Hindlimb muscle (tissue), 1 donor: ENCODE results near the gene NKX1-2. TPM values are rescaled to one million over a fixed set of nuclear protein-coding genes. Genes with fewer than 3 reads are reported as not detected.

Experiments
- DNase-seq: peaks from one replicate; pipeline ENCODE4 v3.0.0-alpha.2; 2013
- polyA plus RNA-seq: library from polyadenylated mRNA; unstranded; fragments of 120-200 nt; gene quantifications from one replicate; pipeline ENCODE4 v1.2.1, GENCODE V29; 2013; ENCODE audit not compliant: insufficient read length

The NKX1-2 gene
- polyA plus RNA-seq, 1 donor: not detected

- no peak for DNase-seq
Measured at GRCh38 chr10:124414076-124414475, 35.8 kb downstream of the NKX1-2 start.

GRCh38 chr10:124409696-124410095, 40.1 kb downstream of the NKX1-2 start:
- DNase-seq: no peak

DNA sequence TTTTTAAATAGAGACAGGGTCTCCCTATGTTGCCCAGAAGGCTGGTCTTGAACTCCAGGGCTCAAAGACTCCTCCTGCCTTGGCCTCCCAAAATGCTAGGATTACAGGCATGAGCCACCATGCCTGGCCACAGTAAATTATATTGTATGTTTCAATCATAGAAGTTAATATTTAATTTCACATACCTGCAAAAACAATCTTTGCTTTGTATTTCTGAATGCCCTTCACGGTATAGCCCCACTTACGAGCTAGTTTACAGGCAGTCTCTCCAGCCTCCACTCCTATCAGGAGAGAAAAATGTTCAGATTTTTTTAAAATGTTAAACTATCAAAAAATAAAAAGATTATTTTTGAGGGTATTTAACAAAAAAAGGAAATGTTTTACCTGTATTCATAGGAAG, 41.5 kb downstream of the NKX1-2 start:
- no peak for DNase-seq

- no peak for DNase-seq
Measured at GRCh38 chr10:124407456-124407855, 42.4 kb downstream of the NKX1-2 start.

GRCh38 chr10:124403548-124403947, 46.3 kb downstream of the NKX1-2 start:
- DNase-seq: peak; percentile 62

GRCh38 chr10:124402273-124402672, 47.6 kb downstream of the NKX1-2 start:
- DNase-seq: no peak

DNA sequence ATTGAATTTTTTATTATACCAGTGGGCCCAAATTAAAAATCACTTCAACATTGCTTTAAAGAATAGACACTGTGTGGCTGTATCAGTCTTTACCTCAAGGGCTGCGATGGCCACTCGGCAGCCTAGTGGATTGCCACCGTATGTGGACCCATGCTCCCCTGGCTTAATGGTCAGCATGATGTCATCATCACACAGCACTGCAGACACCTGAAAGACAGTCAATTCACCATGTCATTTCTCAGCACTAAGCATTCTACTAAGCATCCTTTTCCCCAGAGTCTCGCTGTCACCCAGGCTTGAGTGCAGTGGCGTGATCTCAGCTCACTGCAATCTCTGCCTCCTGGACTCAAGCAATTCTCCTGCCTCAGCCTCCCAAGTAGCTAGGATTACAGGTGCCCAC, 48.2 kb downstream of the NKX1-2 start:
- DNase-seq: no peak

Other genes with a start within 250 kb of the NKX1-2 start
- 50.8 TPM for gene OAT, start 31.1 kb downstream of the NKX1-2 start, polyA plus RNA-seq
- gene LHPP, start 11.8 kb upstream of the NKX1-2 start, polyA plus RNA-seq: 8.1 TPM